T-cell (primary cell): Measurements from ENCODE around the gene SMARCA4. TPM values are rescaled to one million over a fixed set of nuclear protein-coding genes. Genes with fewer than 3 reads are reported as not detected.

Source experiments
- ATAC-seq, 4 experiments: fragments of 200-7000 bp in 3 of 4; fragments of 150-1000 bp in 1 of 4; cut with Tn5 transposase; replicated peaks in 1 of 4; 1 replicate in 3 of 4; 2 replicates in 1 of 4; pipeline ENCODE4 v1.10.0; 2021; ENCODE audit warnings: moderate library complexity in 3 of 4, mild to moderate bottlenecking in 2 of 4, moderate number of reproducible peaks in 1 of 4
- CTCF ChIA-PET, 2 donors: fragments of 300-600 bp; sonication (Branson Sonifier 250); formaldehyde crosslinking; loops; one replicate each; lab custom pipeline; 2022; ENCODE audit warnings: antibody characterized with exemption in 2 of 2; lab: Charles Lee
- POLR2A ChIA-PET, 2 donors: fragments of 300-600 bp; sonication (Branson Sonifier 250); formaldehyde crosslinking; loops; one replicate each; lab custom pipeline; 2022; ENCODE audit warnings: antibody characterized with exemption in 2 of 2; lab: Charles Lee
- DNase-seq, 35 experiments: peaks; one replicate each; pipeline versions ENCODE4 v3.0.0 to v3.0.0-alpha.2; 2013 to 2023
- H3K27ac ChIP-seq: one replicate; pipeline ENCODE4 v1.5.1; 2013; ENCODE audit warnings: low read length
- H3K27me3 ChIP-seq, 2 experiments: replicated peaks in 1 of 2; 1 replicate in 1 of 2; 2 replicates in 1 of 2; pipeline versions ENCODE4 v1.6.1 to v1.7.0; 2013; ENCODE audit warnings: low read length in 1 of 2, mixed read lengths in 1 of 2; ENCODE audit not compliant: control insufficient read depth in 2 of 2, insufficient read depth in 2 of 2; ENCODE audit errors: extremely low read depth in 1 of 2
- H3K36me3 ChIP-seq, 2 donors: 1 replicate in 1 of 2; 2 replicates in 1 of 2; pipeline versions ENCODE4 v1.6.1 to v1.7.0; 2013; ENCODE audit warnings: low read length in 1 of 2; ENCODE audit not compliant: control insufficient read depth in 2 of 2, insufficient read depth in 1 of 2; ENCODE audit errors: extremely low read depth in 1 of 2
- H3K4me1 ChIP-seq, 2 experiments: 1 replicate in 1 of 2; 2 replicates in 1 of 2; pipeline versions ENCODE4 v1.6.1 to v1.7.0; 2013; ENCODE audit warnings: low read length in 2 of 2, mixed read lengths in 1 of 2; ENCODE audit not compliant: insufficient read depth in 2 of 2, control insufficient read depth in 1 of 2; ENCODE audit errors: extremely low read depth in 1 of 2
- H3K4me3 ChIP-seq, 2 donors: 1 replicate in 1 of 2; 2 replicates in 1 of 2; pipeline versions ENCODE4 v1.5.1 to v1.7.0; 2013; ENCODE audit warnings: mild to moderate bottlenecking in 2 of 2, low read length in 1 of 2, moderate library complexity in 1 of 2; ENCODE audit not compliant: control insufficient read depth in 1 of 2; ENCODE audit errors: extremely low read depth in 1 of 2
- H3K9me3 ChIP-seq: 2 replicates; pipeline ENCODE4 v1.7.0; 2013
- H3K27ac Mint-ChIP-seq, 2 donors: one replicate each; pipeline ENCODE4 v1.8.0; 2020 to 2021; ENCODE audit warnings: mild to moderate bottlenecking in 2 of 2, mixed read lengths in 2 of 2
- H3K27me3 Mint-ChIP-seq, 2 donors: one replicate each; pipeline ENCODE4 v1.8.0; 2021 to 2022; ENCODE audit warnings: mixed read lengths in 2 of 2
- H3K36me3 Mint-ChIP-seq: one replicate; pipeline ENCODE4 v1.8.0; 2021; ENCODE audit warnings: mixed read lengths
- H3K4me1 Mint-ChIP-seq, 3 donors: one replicate each; pipeline ENCODE4 v1.8.0; 2020 to 2022; ENCODE audit warnings: mixed read lengths in 3 of 3, mild to moderate bottlenecking in 1 of 3
- H3K4me3 Mint-ChIP-seq, 3 donors: one replicate each; pipeline ENCODE4 v1.8.0; 2020 to 2022; ENCODE audit warnings: mild to moderate bottlenecking in 3 of 3, mixed read lengths in 3 of 3, moderate library complexity in 3 of 3
- H3K9me3 Mint-ChIP-seq, 3 donors: one replicate each; pipeline ENCODE4 v1.8.0; 2020 to 2022; ENCODE audit warnings: mixed read lengths in 3 of 3
- WGBS: methylation state at CpG from one replicate; pipeline ENCODE4 v1.1.5; 2013; ENCODE audit warnings: missing lambda C conversion rate; ENCODE audit not compliant: insufficient coverage; 5-methylcytosine and 5-hydroxymethylcytosine counted together
- total RNA-seq, 35 experiments: library from RNA in 6 of 35; stranded (reverse) in 6 of 35; fragments of 120-200 nt in 1 of 35; gene quantifications; one replicate each; pipeline versions ENCODE4 v1.2.1 to v1.2.4 and lab custom pipeline; 2013 to 2026

Gene SMARCA4
- total RNA-seq, 5 donors from 2014 or later (not counting 1 experiment from before 2014, with no cell fraction given), result 93.4 to 114 (median 109) TPM

DNA sequence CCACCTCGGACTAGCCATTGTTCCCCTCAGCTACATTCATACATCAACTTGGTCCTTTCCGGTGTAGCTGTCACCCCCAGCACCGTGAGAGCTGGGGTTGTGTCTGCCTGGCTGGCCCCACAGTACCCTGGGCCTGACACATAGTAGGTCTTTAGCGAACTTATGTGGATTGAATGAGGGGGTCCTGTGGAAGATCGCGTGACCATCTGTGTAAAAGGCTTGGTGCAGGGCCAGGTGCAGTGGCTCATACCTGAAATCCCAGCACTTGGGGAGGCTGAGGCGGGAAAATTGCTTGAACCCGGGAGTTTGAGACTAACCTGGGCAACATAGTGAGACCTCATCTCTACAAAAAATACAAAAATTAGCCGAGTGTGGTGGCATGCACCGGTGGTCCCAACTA, 2.0 kb downstream of the SMARCA4 start:
- peaks cover 51 to 57% (median 52%) of the 10 kb centered on the region in 3 donors for H3K4me1 Mint-ChIP-seq
- ChIA-PET CTCF (interaction anchor here in 1 of 2 donors (0.6 to 0.7 kb wide), 3 partner anchors 8 to 84 kb away, joined by 3 read pairs; no protein-coding TSS in a partner anchor), POLR2A (interaction anchor here in 1 of 2 donors (0.6 kb wide), 1 partner anchor 46 kb away, joined by 4 read pairs; no protein-coding TSS in a partner anchor)
- H3K4me3 ChIP-seq, result no peak overlapping the region
- H3K27me3 Mint-ChIP-seq, result no peaks in the 10 kb centered on the region
- ATAC-seq, result no peak
- H3K36me3 ChIP-seq, result no peaks in the 10 kb centered on the region
- peak overlapping the region; percentile 84 to 88 for H3K27ac Mint-ChIP-seq
- no peaks in the 10 kb centered on the region for H3K36me3 Mint-ChIP-seq
- H3K27ac ChIP-seq, result peak overlapping the region; percentile 72
- DNase-seq, result no peak
- no peaks in the 10 kb centered on the region for H3K9me3 ChIP-seq
- peak overlapping the region; percentile 87 to 90 (median 90) for H3K4me3 Mint-ChIP-seq
- peaks cover 15 to 47% of the 10 kb centered on the region in 2 experiments for H3K4me1 ChIP-seq
- H3K27me3 ChIP-seq, result no peaks in the 10 kb centered on the region
- 91% methylated on average over 4 of the region's 10 CpGs for WGBS
- no peaks in the 10 kb centered on the region for H3K9me3 Mint-ChIP-seq

DNA sequence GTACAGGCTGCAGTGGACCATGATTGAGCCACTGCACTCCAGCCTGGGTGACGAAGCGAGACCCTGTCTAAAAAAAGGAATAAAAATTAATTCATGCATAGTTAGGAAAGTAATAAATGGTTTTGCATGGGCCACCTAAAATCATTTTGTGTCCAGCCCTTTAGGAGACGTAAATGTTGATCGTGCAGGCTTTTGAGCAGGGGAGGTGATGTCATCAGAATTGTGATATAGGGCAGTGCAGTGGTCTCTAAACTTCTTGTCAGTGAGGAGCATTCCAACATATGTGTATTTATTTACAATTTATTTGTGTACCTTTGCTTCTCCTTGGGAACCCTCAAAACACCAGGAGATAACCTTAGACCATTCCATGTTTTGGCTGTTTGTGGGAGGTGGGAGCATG, 3.0 kb downstream of the SMARCA4 start:
- H3K36me3 Mint-ChIP-seq, result no peaks in the 10 kb centered on the region
- no peak overlapping the region for H3K4me3 ChIP-seq
- H3K27ac ChIP-seq, result peak overlapping the region; percentile 72
- WGBS, result 59% methylated on average over 3 of the region's 4 CpGs
- H3K4me1 ChIP-seq, result peaks cover 20 to 55% of the 10 kb centered on the region in 2 experiments
- H3K36me3 ChIP-seq, result no peaks in the 10 kb centered on the region
- no peaks in the 10 kb centered on the region for H3K9me3 ChIP-seq
- peak overlapping the region; percentile 39 to 87 (median 47) for H3K4me3 Mint-ChIP-seq
- H3K4me1 Mint-ChIP-seq, result peaks cover 59 to 67% (median 59%) of the 10 kb centered on the region in 3 donors
- peak overlapping the region; percentile 84 to 88 for H3K27ac Mint-ChIP-seq
- ChIA-PET POLR2A (interaction anchor here in 1 of 2 donors (0.5 to 0.6 kb wide), 2 partner anchors 10 to 862 kb away, joined by 3 to 8 read pairs; no protein-coding TSS in a partner anchor), CTCF (interaction anchor here in 1 of 2 donors (0.6 to 0.7 kb wide), 2 partner anchors 85 to 93 kb away, joined by 3 read pairs; no protein-coding TSS in a partner anchor)
- H3K27me3 Mint-ChIP-seq, result no peaks in the 10 kb centered on the region
- H3K9me3 Mint-ChIP-seq, result no peaks in the 10 kb centered on the region
- ATAC-seq (no peak), DNase-seq (no peak)
- no peaks in the 10 kb centered on the region for H3K27me3 ChIP-seq

DNA sequence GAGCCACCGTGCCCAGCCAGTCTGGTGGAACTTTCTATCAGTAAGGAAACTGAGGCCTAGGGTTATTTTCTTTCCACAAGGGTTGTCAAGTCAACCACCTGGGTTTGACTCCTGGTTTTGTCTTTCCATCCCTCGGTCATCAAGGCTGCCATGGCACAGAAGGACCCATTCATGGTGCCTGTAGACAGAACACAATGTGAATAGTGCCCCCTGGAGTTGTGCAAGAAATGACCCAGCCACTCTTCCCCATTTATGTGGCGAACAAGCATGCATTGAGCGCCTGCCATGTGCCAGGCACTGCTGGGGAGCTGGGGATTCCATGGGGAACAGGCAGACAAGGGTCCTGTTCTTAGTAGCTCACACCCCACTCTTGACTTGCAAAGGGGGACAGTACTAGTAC, 4.1 kb downstream of the SMARCA4 start:
- no peaks in the 10 kb centered on the region for H3K9me3 ChIP-seq
- ATAC-seq (no peak), DNase-seq (no peak)
- H3K27me3 ChIP-seq, result no peaks in the 10 kb centered on the region
- POLR2A ChIA-PET, result interaction anchor here in 1 of 2 donors (0.5 to 0.6 kb wide), 2 partner anchors 13 to 28 kb away, joined by 3 to 5 read pairs; no protein-coding TSS in a partner anchor
- H3K36me3 ChIP-seq, result no peaks in the 10 kb centered on the region
- no peaks in the 10 kb centered on the region for H3K9me3 Mint-ChIP-seq
- H3K27me3 Mint-ChIP-seq, result no peaks in the 10 kb centered on the region
- CTCF ChIA-PET, result interaction anchor here in 1 of 2 donors (0.6 kb wide), 1 partner anchor 21 kb away, joined by 3 read pairs; no protein-coding TSS in a partner anchor
- H3K4me3 ChIP-seq, result no peak overlapping the region
- no peak overlapping the region for H3K4me3 Mint-ChIP-seq
- peaks cover 18 to 53% of the 10 kb centered on the region in 2 experiments for H3K4me1 ChIP-seq
- H3K36me3 Mint-ChIP-seq, result no peaks in the 10 kb centered on the region
- peak overlapping the region in 1 of 2 donors; percentile 48 for H3K27ac Mint-ChIP-seq
- H3K4me1 Mint-ChIP-seq, result peaks cover 60 to 69% (median 61%) of the 10 kb centered on the region in 3 donors
- WGBS, result 80% methylated on average over 4 of the region's 4 CpGs
- H3K27ac ChIP-seq, result no peak overlapping the region

DNA sequence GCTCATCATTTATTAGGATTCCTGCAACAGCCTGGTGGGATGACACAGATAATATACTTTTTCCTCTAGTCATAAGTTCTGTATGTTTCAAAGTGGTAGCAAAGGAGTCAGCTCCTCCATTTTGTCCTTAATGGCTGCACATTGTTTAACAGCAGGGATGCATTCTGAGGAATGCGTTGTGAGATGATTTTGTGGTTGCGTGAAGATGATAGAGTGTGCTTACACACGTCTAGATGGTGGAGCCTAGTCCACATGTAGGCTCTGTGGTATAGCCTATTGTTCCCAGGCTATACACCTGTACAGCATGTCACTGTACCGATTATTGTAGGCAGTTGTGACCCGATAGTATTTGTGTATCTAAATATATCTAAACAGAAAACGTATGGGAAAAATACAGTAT, 4.6 kb downstream of the SMARCA4 start:
- H3K27me3 ChIP-seq, result no peaks in the 10 kb centered on the region
- H3K4me3 ChIP-seq, result no peak overlapping the region
- POLR2A ChIA-PET, result no interaction called here
- no peaks in the 10 kb centered on the region for H3K9me3 ChIP-seq
- no peaks in the 10 kb centered on the region for H3K27me3 Mint-ChIP-seq
- no peak overlapping the region for H3K4me3 Mint-ChIP-seq
- H3K36me3 ChIP-seq, result no peaks in the 10 kb centered on the region
- H3K27ac Mint-ChIP-seq, result no peak overlapping the region
- no peak overlapping the region for H3K27ac ChIP-seq
- H3K4me1 ChIP-seq, result peaks cover 18 to 48% of the 10 kb centered on the region in 2 experiments
- peaks cover 60 to 71% (median 63%) of the 10 kb centered on the region in 3 donors for H3K4me1 Mint-ChIP-seq
- no peaks in the 10 kb centered on the region for H3K36me3 Mint-ChIP-seq
- DNase-seq (no peak), ATAC-seq (no peak)
- 83% methylated on average over 1 of the region's 6 CpGs for WGBS
- H3K9me3 Mint-ChIP-seq, result no peaks in the 10 kb centered on the region
- CTCF ChIA-PET, result no interaction called here

DNA sequence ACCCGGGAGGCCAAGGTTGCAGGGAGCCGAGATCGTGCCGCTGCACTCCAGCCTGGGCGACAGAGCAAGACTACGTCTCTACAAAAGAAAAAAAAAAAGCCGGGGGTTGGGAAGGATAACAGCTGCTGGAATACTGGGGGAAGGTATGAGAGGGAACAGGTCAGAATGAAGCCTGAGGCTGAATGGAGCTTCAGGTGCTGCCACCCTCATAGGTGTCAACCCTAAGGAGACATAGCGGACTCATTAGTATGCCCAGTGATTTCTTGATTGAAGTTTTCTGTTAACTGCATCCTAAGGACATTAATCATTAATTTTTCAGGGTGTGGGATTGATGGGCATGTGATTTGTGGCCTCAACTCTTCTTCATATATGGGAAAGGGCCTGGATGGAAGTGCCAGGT, 6.0 kb downstream of the SMARCA4 start:
- ATAC-seq (no peak), DNase-seq (no peak)
- no peaks in the 10 kb centered on the region for H3K27me3 Mint-ChIP-seq
- H3K27me3 ChIP-seq, result no peaks in the 10 kb centered on the region
- no peaks in the 10 kb centered on the region for H3K9me3 Mint-ChIP-seq
- no peak overlapping the region for H3K4me3 ChIP-seq
- H3K27ac ChIP-seq, result no peak overlapping the region
- H3K4me1 ChIP-seq, result peaks cover 14 to 42% of the 10 kb centered on the region in 2 experiments
- CTCF ChIA-PET, result interaction anchor here (0.6 kb wide), 2 partner anchors 13 to 535 kb away, joined by 4 read pairs; no protein-coding TSS in a partner anchor
- no peaks in the 10 kb centered on the region for H3K36me3 Mint-ChIP-seq
- peaks cover 64 to 70% (median 70%) of the 10 kb centered on the region in 3 donors for H3K4me1 Mint-ChIP-seq
- no peaks in the 10 kb centered on the region for H3K36me3 ChIP-seq
- WGBS, result 100% methylated on average over 5 of the region's 8 CpGs
- H3K27ac Mint-ChIP-seq, result no peak overlapping the region
- no peak overlapping the region for H3K4me3 Mint-ChIP-seq
- H3K9me3 ChIP-seq, result no peaks in the 10 kb centered on the region
- POLR2A ChIA-PET, result no interaction called here

DNA sequence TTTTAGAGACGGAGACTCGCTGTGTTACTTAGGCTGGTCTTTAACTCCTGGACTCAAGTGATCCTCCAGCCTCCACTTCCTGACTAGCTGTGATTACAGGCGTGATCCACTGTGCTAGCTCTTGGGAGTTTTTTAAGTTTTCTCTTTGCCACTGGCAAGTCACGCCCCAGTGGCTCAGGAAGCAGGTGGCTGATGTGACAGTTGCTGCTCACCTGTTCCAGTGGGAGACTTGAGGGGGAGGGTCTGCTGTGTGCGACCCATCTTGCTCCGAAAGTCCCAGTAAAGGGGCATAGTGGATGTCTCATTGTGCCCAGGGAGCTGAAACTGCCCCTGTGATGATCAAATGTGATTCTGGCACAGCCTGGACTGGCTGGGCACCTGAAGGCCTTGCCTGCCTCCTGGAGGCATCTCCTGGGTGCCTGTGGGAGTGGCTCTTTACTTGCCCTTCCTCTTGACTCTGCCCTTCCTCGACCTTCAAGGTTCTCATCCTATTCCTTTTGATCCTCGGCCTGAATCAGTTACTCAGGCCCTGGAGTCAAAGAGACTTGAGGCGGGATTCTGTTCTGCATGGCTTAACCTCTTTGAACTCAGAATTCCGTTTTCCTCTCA, 7.8 kb downstream of the SMARCA4 start:
- peak overlapping the region in 1 of 2 donors; percentile 11 for H3K27ac Mint-ChIP-seq
- 60% methylated on average over 6 of the region's 10 CpGs for WGBS
- CTCF ChIA-PET, result no interaction called here

More for the DNA sequence above, 7.8 kb downstream of the SMARCA4 start:
- Histone ChIP-seq H3K4me3 (no peak overlapping the region), H3K9me3 (no peaks in the 10 kb centered on the region), H3K36me3 (no peaks in the 10 kb centered on the region), H3K27ac (no peak overlapping the region), H3K27me3 (no peaks in the 10 kb centered on the region), H3K4me1 (peaks cover 5 to 24% of the 10 kb centered on the region in 2 experiments)
- H3K4me1 Mint-ChIP-seq, result peaks cover 51 to 59% (median 55%) of the 10 kb centered on the region in 3 donors
- POLR2A ChIA-PET, result no interaction called here
- H3K9me3 Mint-ChIP-seq, result no peaks in the 10 kb centered on the region
- peak overlapping the region in 1 of 3 donors; percentile 28 for H3K4me3 Mint-ChIP-seq
- no peaks in the 10 kb centered on the region for H3K36me3 Mint-ChIP-seq
- ATAC-seq, result peak in 1 of 4 experiments; percentile 43
- H3K27me3 Mint-ChIP-seq, result no peaks in the 10 kb centered on the region
- DNase-seq, result no peak
